BE2C (cell line): ENCODE data around the gene PLA2G2C.

ENCODE experiments used
- DNase-seq: peaks from one replicate; pipeline ENCODE4 v3.0.0-alpha.2; 2020
- H3K27me3 ChIP-seq: fragments of 250-450 bp; sonication (Bioruptor Pico); 2 replicates; pipeline ENCODE4 v1.5.1; 2020; ENCODE audit warnings: mild to moderate bottlenecking
- H3K36me3 ChIP-seq: fragments of 250-450 bp; sonication (Bioruptor Pico); 2 replicates; pipeline ENCODE4 v1.5.1; 2020; ENCODE audit warnings: mild to moderate bottlenecking
- H3K4me1 ChIP-seq: fragments of 250-450 bp; sonication (Bioruptor Pico); 2 replicates; pipeline ENCODE4 v1.5.1; 2020
- H3K4me3 ChIP-seq: 2 replicates; pipeline ENCODE4 v1.5.1; 2011; ENCODE audit warnings: low read depth, low read length
- H3K9me3 ChIP-seq: fragments of 250-450 bp; sonication (Bioruptor Pico); 2 replicates; pipeline ENCODE4 v1.5.1; 2020
- TF ChIP-seq, protein P1 (sequence below): IDR thresholded peaks from 2 replicates; pipeline ENCODE4 v1.5.1; 2012; ENCODE audit warnings: mild to moderate bottlenecking, low read depth, low read length

Gene PLA2G2C

DNA sequence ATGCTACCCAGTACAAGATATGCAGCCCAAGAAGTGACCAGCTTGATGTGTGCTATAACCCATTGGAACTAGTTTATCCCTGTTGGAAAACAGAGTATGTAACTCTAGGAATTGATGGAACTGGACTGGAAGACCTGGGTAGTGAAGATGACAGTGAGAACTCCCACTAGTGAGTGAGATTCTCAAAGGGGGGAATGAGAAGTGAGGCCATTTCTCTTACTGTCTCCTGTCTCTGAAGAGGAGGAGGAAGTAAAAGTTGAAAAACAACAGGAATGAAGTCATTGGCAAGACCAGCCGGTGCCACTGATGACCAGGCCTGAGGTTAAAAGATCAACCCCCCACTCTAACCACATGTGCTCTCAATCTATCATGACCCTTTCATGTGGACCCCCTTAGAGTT is 26.3 kb downstream of the PLA2G2C start:
- TF ChIP-seq, protein P1, sequence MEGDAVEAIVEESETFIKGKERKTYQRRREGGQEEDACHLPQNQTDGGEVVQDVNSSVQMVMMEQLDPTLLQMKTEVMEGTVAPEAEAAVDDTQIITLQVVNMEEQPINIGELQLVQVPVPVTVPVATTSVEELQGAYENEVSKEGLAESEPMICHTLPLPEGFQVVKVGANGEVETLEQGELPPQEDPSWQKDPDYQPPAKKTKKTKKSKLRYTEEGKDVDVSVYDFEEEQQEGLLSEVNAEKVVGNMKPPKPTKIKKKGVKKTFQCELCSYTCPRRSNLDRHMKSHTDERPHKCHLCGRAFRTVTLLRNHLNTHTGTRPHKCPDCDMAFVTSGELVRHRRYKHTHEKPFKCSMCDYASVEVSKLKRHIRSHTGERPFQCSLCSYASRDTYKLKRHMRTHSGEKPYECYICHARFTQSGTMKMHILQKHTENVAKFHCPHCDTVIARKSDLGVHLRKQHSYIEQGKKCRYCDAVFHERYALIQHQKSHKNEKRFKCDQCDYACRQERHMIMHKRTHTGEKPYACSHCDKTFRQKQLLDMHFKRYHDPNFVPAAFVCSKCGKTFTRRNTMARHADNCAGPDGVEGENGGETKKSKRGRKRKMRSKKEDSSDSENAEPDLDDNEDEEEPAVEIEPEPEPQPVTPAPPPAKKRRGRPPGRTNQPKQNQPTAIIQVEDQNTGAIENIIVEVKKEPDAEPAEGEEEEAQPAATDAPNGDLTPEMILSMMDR: no peak
- H3K36me3 ChIP-seq: no peaks in the 10 kb centered on the region
- H3K9me3 ChIP-seq: no peaks in the 10 kb centered on the region
- H3K4me3 ChIP-seq: no peak overlapping the region
- no peak for DNase-seq
- no peaks in the 10 kb centered on the region for H3K27me3 ChIP-seq
- H3K4me1 ChIP-seq: no peaks in the 10 kb centered on the region

DNA sequence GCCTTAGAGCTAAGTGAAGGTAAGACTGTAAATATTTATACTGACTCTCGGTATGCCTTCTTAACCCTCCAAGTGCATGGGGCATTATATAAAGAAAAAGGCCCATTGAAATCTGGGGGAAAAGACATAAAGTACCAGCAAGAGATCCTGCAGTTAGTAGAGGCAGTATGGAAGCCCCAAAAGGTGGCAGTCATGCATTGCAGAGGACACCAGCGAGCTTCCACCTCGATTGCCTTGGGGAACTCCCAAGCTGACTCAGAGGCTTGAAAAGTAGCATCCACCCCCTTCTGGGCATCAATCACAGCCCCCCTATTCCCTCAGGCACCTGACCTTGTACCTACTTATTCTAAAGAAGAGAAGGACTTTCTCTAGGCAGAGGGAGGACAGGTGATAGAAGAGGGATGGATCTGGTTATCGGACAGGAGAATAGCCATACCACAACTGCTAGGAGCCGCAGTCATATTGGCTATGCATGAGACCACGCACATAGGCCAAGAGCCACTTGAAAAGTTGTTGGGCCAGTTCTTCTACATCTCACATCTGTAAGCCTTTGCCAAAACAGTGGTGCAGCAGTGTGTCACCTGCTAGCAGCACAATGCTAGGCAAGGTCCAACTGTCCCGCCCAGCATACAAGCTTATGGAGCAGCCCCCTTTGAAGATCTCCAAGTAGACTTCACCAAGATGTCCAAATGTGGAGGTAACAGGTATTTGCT is 27.8 kb downstream of the PLA2G2C start:
- TF ChIP-seq, protein P1: no peak
- Histone ChIP-seq H3K27me3 (no peaks in the 10 kb centered on the region), H3K4me1 (no peaks in the 10 kb centered on the region), H3K9me3 (no peaks in the 10 kb centered on the region), H3K36me3 (no peaks in the 10 kb centered on the region), H3K4me3 (no peak overlapping the region)
- no peak for DNase-seq

DNA sequence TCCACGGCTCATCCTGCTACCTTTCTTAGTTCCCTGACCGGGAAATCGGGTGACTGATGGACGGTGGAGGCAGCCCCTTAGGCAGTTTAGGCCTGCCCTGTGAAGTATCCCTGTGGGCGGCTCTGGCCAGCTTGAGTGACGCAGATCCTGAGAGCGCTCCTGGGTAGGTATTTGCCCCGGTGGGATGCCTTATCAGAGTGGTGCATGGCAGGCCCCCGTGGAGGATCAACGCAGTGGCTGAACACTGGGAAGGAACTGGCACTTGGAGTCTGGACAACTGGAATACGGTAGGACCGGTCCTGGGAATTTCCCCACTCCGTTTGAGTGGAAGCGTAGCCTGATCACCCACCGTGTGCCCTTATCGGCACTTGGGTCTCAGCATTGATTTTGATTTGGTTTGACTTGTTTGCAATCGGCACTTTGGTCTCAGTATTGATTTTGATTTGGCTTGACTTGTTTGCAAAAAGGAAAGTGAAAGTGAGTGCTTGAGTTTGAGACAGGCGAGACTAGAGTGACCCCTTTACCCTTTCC is 32.0 kb downstream of the PLA2G2C start:
- Histone ChIP-seq H3K4me1 (no peaks in the 10 kb centered on the region), H3K4me3 (no peak overlapping the region), H3K9me3 (no peaks in the 10 kb centered on the region), H3K36me3 (no peaks in the 10 kb centered on the region), H3K27me3 (no peaks in the 10 kb centered on the region)
- DNase-seq: no peak
- TF ChIP-seq, protein P1: no peak

DNA sequence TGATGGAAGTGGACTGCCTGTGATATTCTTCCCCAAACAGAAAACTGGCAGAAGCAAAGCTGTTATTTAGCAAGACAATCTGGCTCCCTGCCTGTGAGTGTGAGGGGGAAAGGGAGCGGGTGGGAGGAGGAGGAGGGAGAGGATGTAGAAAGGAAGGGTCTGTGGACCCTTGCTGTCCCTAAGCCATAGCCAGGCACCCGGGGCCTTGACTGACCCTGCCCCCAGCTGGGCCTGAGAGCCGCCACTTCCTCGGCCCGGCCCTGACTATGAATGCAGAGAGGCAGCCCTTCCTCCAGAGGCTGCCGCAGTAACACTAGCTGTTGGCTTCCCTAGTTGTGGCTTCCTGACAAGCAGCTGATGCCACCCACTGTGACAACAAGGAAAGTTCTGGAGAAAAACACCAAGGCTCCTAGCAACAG is 33.3 kb downstream of the PLA2G2C start:
- no peak for DNase-seq
- TF ChIP-seq, protein P1: no peak
- H3K4me1 ChIP-seq: no peaks in the 10 kb centered on the region

DNA sequence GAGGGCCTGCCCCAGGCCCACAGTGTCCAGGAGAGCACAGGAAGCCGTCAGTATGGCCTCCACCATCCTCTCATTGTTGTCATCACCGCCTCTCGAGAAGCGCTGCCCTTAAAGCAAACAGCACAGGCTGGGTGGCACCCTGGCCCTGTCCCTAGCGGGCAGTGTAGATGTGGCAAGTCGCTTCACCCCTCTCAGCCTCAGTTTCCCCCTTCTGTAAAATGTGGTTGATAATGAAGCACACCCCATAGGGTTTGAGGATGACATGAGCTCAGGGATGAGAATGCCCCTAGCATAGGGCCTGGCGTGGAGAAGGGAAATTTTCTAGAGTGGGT is 33.8 kb downstream of the PLA2G2C start:
- no peaks in the 10 kb centered on the region for H3K4me1 ChIP-seq
- DNase-seq: no peak
- no peaks in the 10 kb centered on the region for H3K9me3 ChIP-seq
- no peaks in the 10 kb centered on the region for H3K36me3 ChIP-seq
- no peak overlapping the region for H3K4me3 ChIP-seq
- TF ChIP-seq, protein P1: no peak
- no peaks in the 10 kb centered on the region for H3K27me3 ChIP-seq

More for the DNA sequence above, 33.3 kb downstream of the PLA2G2C start:
- Histone ChIP-seq H3K27me3 (no peaks in the 10 kb centered on the region), H3K36me3 (no peaks in the 10 kb centered on the region), H3K4me3 (no peak overlapping the region), H3K9me3 (no peaks in the 10 kb centered on the region)

DNA sequence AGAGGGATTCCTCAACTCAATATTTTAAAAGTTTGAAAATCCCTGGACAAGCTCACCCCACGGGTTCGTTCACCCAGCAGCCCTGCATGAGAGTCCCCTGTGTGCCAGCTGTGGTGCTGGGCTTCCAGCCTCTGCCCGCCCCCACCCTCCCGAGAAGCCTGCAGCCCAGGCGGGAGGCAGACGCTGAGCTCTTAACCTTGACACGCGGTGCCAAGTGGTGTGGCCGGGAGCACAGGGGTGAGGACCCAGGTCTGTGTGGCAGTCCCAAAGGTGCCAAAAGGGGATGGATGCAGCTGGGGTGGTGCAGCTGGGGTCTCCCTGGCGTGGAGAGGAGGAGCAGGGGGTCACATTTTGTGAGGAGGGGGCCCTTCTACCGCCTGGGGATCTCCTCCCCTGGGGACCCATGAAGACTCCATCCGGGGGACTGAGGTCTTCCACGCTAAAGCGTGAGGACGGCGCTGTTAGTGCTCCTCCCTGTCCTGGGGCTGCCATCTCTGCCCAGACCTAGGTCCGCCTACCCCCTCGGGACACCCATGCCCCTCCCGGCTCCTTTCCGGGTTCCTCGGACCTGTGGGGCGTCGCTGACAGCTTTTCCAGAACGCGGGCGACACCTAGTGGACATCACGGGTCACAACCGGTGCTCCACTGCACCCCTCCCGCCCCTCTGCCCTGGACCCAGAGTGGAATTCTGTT is 34.3 kb downstream of the PLA2G2C start:
- Histone ChIP-seq H3K9me3 (no peaks in the 10 kb centered on the region), H3K4me1 (no peaks in the 10 kb centered on the region), H3K4me3 (peak overlapping the region; percentile 57), H3K27me3 (no peaks in the 10 kb centered on the region), H3K36me3 (no peaks in the 10 kb centered on the region)
- DNase-seq: peak; percentile 80
- TF ChIP-seq, protein P1: peak; percentile 59
